Smooth muscle cell of the brain vasculature (primary cell): ENCODE results near the gene TMEM88.

ENCODE experiments used
- DNase-seq: peaks from one replicate; pipeline ENCODE4 v3.0.0-alpha.2; 2012; ENCODE audit warnings: low read depth, low spot score

The TMEM88 gene

DNA sequence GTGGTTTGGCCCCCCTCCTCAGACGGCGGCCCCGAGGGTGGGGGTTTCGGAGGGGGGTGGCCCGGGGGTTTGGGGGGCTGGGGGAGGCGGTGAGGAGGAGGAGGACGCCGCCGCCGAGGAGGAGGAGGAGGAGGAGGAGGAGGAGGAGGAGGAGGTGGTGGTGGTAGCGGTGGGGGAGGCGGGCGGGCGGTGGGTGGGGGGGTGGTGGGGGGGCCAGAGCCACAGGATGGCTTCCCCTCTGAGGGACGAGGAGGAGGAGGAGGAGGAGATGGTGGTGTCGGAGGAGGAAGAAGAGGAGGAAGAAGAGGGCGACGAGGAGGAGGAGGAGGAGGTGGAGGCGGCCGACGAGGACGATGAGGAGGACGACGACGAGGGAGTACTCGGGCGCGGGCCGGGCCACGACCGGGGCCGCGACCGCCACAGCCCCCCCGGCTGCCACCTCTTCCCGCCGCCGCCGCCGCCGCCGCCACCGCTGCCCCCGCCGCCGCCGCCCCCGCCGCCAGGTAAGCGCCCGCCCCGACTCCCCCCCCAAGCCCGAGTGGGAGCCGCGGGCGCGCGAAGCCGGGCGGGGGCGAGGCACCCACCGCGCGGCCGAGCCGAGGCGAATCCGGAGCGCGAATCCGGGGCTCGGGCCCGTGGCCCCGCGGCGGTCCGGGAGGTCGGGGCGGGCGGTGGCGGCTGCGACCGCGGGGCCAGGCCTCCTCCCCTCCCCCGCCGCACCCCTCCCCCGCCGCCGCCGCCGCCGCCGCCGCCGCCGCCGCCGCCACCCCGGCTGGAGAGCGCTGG lies 29.9 kb downstream of the TMEM88 start:
- no peak for DNase-seq

DNA sequence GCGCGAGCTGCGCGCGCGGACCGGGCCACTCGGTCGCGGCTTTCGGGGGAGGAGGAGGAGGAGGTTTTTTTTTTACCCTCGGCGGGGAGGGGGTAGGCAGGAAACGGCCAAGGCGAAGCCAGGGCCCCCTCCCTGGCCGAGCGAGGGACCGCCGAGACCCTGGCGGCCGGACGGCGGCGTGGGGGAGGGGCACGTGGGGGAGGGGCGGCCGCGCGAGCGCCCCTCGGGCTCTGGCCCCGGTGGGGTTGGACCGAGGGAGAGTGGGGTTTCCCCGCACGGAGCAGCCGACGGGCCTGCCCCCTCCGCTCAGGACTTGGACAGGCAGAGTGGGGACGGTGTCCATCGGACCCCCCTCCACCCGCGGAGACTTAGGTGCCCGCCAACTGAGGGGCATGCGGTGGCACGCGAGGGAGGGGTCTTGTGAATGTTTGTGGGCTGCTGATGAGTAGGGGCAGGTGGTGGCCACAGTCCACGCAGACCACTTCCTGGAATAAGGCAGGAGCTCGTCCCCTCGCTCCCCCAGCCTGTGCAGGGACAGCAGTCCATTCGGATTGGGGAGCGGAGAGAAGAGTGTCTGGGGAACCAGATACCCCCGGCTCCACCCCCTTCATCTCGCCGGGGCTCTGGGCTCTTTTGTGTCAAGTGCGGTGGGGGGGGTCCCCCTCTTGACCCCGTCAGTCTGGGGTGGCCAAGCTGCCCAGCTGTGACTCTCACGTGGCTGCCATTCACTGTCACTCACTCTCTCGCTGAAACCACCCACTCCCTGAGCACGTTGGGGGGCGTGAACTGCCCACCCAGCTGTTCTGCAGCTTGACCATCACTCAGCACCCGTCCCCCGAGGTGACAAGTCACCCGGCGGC lies 30.7 kb downstream of the TMEM88 start:
- no peak for DNase-seq

DNA sequence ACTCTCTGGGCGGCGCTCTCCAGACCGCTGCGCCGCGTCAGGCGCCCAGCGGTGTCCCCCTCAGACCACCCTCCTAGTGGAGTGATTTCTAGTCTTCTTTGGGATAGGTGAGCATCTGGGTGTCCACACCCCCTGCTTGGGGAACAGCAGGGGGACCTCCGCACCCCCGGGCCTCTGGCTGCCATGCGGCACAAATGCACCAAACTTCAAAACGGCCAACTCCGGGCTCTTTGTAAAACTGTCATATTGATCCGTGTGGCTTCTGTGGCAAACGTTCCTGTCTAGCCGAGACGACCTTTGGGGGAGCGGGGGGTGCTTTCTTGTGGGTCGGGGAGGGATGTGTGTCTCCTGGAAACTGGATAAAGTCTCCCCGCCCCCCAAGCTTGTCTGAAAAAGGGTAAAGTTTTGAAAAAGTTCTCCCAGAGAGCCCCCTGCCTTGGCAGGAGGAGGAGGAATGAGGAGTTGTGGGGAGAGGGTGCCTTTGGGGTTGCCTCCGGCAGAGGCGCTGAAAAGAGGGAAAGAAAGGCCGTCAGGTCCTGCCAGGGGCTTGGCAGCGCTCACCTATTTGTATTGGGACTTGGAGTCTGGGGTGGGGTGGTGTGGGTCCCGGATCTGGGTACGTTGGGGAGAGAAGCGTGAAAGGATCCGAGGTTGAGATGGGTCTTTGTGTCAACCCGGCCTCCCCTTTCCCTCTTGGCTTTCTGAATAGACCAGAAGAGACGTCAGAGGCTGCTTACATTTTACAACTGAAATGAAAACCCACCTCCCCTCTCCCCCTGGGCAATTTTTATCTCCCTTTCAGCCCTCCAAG lies 31.6 kb downstream of the TMEM88 start:
- no peak for DNase-seq

DNA sequence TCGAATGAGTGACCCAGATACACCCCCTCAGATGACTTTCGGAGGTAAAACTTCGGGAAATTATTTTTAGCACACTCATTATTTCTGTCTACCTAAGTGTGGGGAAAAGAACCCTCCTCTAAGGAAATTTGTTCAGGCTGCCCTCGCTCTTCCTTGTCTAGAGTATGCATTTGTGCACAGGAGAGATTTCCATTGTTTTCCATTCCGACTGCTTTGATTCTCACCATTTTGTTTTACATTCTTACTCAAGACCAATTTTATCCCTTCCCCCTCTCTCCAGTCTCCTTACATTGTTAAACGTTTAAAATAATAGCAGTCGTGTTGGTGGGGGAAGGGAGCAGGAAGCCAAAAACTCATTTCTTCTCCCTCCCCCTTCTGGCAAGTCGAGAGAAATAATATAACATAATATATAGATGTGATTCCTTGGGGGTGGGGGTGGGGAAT lies 32.2 kb downstream of the TMEM88 start:
- no peak for DNase-seq

DNA sequence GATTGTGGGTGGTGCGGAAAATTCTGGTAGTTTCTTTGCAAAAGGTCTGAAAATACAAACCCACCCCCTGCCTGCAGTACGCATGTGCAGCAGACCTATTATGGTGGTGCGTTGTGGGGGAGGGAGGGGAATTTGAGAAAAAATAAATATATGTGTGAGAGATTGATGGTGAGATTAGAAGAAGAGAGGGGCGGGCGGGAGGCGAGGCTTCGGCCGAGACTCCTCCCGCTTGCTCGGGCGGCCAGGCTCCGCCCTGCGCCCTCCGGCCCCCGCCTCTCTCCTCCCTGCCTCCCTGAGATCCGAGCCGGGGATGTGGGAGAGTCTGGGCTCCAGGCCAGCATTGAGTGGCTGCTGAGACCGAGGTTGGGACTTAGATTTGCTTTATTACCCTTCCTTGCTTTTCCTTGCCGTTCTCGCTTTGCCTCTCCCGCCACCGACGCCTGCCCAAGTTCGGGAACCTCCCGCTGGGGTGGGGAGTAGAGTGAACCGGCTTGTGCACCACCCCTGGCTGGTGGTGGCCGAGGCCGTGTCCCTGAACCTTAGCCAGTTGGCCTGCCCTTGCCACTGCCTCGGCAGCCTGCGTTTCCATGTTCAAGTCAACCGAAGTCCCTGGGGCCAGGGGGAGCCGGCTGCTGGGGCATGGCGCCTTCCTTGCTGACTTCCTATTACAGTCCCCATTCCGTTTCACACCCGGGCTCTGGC lies 32.8 kb downstream of the TMEM88 start:
- peak; percentile 94 for DNase-seq

- no peak for DNase-seq
Measured at GRCh38 chr17:7888184-7888920, 33.5 kb downstream of the TMEM88 start, which contains the start of gene CHD3. Gene CHD3, plus strand, starts transcription at chr17:7888789. Its CDS starts 212 bp downstream, at chr17:7889001.

- DNase-seq: peak; percentile 82
Measured at GRCh38 chr17:7889166-7889955, 34.5 kb downstream of the TMEM88 start.

DNA sequence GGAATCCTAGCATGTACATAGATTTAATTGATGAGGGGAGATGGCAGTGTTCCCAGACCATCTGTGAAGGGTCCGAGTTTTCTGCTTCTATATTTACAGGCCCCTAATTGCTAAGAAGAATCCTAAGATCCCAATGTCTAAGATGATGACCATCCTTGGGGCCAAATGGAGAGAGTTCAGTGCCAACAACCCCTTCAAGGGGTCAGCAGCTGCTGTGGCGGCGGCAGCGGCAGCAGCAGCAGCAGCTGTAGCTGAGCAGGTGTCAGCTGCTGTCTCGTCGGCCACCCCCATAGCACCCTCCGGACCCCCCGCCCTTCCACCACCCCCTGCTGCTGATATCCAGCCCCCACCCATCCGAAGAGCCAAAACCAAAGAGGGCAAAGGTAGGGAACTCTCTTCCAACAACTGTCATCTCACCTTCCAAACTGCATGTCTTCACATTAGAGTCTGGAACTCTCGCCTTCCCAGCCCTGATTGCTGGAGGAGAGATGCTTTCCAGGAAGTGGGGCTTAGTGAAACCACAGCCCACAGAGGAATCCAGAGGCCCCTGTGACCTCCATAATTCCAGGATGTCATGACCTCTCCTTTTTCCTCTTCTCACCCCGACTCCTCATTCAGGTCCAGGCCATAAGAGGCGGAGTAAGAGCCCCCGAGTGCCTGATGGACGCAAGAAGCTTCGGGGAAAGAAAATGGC lies 38.5 kb downstream of the TMEM88 start:
- DNase-seq: no peak

- DNase-seq: no peak
Measured at GRCh38 chr17:7894226-7894625, 39.4 kb downstream of the TMEM88 start.

DNA sequence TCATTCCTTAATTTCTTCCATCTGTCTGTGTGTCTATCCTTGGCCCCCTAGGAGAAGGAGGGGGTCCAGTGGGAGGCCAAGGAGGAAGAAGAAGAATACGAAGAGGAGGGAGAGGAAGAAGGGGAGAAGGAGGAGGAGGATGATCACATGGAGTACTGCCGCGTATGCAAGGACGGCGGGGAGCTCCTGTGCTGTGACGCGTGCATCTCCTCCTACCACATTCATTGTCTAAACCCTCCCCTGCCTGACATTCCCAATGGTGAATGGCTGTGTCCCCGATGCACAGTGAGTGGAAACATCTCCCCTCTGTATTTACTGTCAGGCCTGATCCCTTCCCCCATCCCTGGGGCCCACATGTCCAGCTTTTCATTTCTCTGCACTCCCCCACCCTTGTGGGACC lies 40.0 kb downstream of the TMEM88 start:
- DNase-seq: no peak

DNA sequence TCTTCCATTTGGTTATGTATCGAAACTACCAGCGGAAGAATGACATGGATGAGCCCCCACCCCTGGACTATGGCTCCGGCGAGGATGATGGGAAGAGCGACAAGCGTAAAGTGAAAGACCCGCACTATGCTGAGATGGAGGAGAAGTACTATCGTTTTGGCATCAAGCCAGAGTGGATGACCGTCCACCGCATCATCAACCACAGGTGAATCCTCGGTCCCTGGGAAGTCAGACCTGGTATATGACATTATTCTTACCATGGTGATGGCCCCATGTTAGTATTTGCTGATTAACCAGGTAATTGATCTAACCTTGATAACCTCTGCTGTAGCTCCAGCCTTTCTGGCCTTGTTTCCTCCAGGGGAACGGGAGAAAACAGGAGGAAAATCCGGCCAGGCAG lies 42.2 kb downstream of the TMEM88 start:
- no peak for DNase-seq

GRCh38 chr17:7897773-7898172 lies 42.9 kb downstream of the TMEM88 start:
- no peak for DNase-seq

GRCh38 chr17:7903154-7904103 lies 48.6 kb downstream of the TMEM88 start:
- no peak for DNase-seq
